ENCODE results near the gene KDM2A. TPM values are rescaled to one million over a fixed set of nuclear protein-coding genes. Genes with fewer than 3 reads are reported as not detected.
A peak's percentile ranks its signal among the peaks of the same experiment; 100 is the strongest.

Gene KDM2A
- total and polyA plus RNA-seq, 2 donors (not counting 1 experiment from before 2014, with no cell fraction given), result 132 to 229 TPM

DNA sequence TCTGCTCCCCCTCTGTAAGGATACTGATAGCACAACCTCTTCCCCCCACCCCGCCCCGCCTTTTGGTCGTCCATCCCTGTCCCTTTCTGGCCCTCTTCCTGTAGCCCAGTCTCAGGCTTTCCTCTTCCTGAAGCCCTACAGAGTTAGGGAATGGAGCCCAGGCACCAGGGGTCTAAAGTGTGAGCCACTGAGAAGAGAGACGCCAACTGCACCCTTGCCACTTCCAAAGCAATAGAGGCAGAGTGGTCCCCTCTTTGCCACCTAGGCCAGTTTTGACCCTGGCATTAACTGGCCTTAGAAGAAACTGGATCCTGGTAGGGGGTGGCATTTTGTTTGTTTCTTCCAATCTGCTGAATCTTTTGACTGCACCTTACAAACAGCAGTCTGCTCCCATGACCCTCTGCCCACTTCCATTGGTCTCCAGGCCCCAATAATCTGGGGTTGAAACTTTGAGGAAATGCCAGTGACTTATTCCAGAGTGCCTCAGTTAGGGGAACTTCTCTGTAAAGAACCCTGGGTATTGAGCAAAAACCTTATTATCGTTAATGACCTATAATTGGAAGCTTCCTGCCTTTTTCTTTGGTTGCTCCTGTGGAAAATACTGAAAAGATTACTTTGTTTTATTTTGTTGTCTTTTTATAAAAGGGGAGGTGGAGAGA is 137.5 kb downstream of the KDM2A start:
- Histone ChIP-seq H3K4me2 (replicated peaks; ENCODE audit: low read depth, low read length, poor library complexity, severe bottlenecking) (no peak overlapping the region), H3K36me3 (replicated peaks in 1 of 2; ENCODE audit: control extremely low read depth in 1 of 2, control insufficient read depth in 1 of 2, extremely low read depth in 1 of 2, insufficient read depth in 2 of 2, low read length in 1 of 2) (peaks cover 9 to 58% of the 10 kb centered on the region in 2 experiments), H4K20me1 (ENCODE audit: control insufficient read depth, insufficient read depth, low read length, poor library complexity, severe bottlenecking) (peaks cover 55% of the 10 kb centered on the region), H3K27ac (ENCODE audit: low read length in 2 of 2) (no peak overlapping the region), H3K4me1 (ENCODE audit: control insufficient read depth in 2 of 2, insufficient read depth in 2 of 2, low read length in 2 of 2) (peaks cover 5 to 6% of the 10 kb centered on the region in 2 donors), H3K79me2 (ENCODE audit: control insufficient read depth, insufficient read depth, low read length) (peaks cover 12% of the 10 kb centered on the region), H3K4me3 (ENCODE audit: control extremely low read depth in 1 of 5, extremely low read depth in 1 of 5, insufficient read depth in 1 of 5, low read depth in 2 of 5, low read length in 4 of 5) (no peak overlapping the region), H3K9ac (ENCODE audit: low read length) (no peak overlapping the region), H3K27me3 (replicated peaks in 1 of 4; ENCODE audit: control extremely low read depth in 1 of 4, control insufficient read depth in 3 of 4, insufficient read depth in 4 of 4, low read length in 3 of 4) (peaks cover 0 to 2% (median under 1%) of the 10 kb centered on the region in 4 experiments), H2AFZ (ENCODE audit: insufficient read depth, low read depth, low read length, poor library complexity, severe bottlenecking) (no peak overlapping the region), H3K9me3 (ENCODE audit: control extremely low read depth in 1 of 3, control insufficient read depth in 2 of 3, insufficient read depth in 1 of 3, low read length in 2 of 3) (no peaks in the 10 kb centered on the region)
- ChIA-PET POLR2A (no interaction called here), CTCF (interaction anchor here (0.6 to 0.7 kb wide), 2 partner anchors 22 to 389 kb away, joined by 3 read pairs; no protein-coding TSS in a partner anchor)
- Mint-ChIP-seq H3K9me3 (ENCODE audit: insufficient read depth) (no peaks in the 10 kb centered on the region), H3K4me1 (peaks cover 15% of the 10 kb centered on the region), H3K4me3 (no peak overlapping the region), H3K27me3 (no peaks in the 10 kb centered on the region), H3K27ac (no peak overlapping the region)
- TF ChIP-seq EZH2 (IDR thresholded peaks at IDR 0.05; ENCODE audit: borderline replicate concordance, insufficient read depth, low read depth, low read length, poor library complexity, severe bottlenecking), result no peak
- TF ChIP-seq, protein P1, sequence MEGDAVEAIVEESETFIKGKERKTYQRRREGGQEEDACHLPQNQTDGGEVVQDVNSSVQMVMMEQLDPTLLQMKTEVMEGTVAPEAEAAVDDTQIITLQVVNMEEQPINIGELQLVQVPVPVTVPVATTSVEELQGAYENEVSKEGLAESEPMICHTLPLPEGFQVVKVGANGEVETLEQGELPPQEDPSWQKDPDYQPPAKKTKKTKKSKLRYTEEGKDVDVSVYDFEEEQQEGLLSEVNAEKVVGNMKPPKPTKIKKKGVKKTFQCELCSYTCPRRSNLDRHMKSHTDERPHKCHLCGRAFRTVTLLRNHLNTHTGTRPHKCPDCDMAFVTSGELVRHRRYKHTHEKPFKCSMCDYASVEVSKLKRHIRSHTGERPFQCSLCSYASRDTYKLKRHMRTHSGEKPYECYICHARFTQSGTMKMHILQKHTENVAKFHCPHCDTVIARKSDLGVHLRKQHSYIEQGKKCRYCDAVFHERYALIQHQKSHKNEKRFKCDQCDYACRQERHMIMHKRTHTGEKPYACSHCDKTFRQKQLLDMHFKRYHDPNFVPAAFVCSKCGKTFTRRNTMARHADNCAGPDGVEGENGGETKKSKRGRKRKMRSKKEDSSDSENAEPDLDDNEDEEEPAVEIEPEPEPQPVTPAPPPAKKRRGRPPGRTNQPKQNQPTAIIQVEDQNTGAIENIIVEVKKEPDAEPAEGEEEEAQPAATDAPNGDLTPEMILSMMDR (IDR thresholded peaks at IDR 0.05), result no peak
- DNase-seq (no peak), ATAC-seq (ENCODE audit: low read depth) (no peak)
- intact Hi-C loops (cut with micrococcal nuclease), result no loop called here
- WGBS (ENCODE audit: insufficient coverage), result 88% methylated on average over 1 of the region's 5 CpGs

GRCh38 chr11:67260406-67260805 is 141.3 kb downstream of the KDM2A start:
- H3K9me3 Mint-ChIP-seq (ENCODE audit: insufficient read depth), result no peaks in the 10 kb centered on the region
- H3K27ac Mint-ChIP-seq, result no peak overlapping the region
- Histone ChIP-seq H3K27me3 (replicated peaks in 1 of 4; ENCODE audit: control extremely low read depth in 1 of 4, control insufficient read depth in 3 of 4, insufficient read depth in 4 of 4, low read length in 3 of 4) (peaks cover 0 to 9% (median 2%) of the 10 kb centered on the region in 4 experiments), H3K4me1 (ENCODE audit: control insufficient read depth in 2 of 2, insufficient read depth in 2 of 2, low read length in 2 of 2) (peaks cover 24% of the 10 kb centered on the region in 2 donors), H3K9me3 (ENCODE audit: control extremely low read depth in 1 of 3, control insufficient read depth in 2 of 3, insufficient read depth in 1 of 3, low read length in 2 of 3) (no peaks in the 10 kb centered on the region), H3K27ac (ENCODE audit: low read length in 2 of 2) (no peak overlapping the region), H3K36me3 (replicated peaks in 1 of 2; ENCODE audit: control extremely low read depth in 1 of 2, control insufficient read depth in 1 of 2, extremely low read depth in 1 of 2, insufficient read depth in 2 of 2, low read length in 1 of 2) (peaks cover 0 to 20% of the 10 kb centered on the region in 2 experiments), H2AFZ (ENCODE audit: insufficient read depth, low read depth, low read length, poor library complexity, severe bottlenecking) (no peak overlapping the region), H3K9ac (ENCODE audit: low read length) (no peak overlapping the region), H3K79me2 (ENCODE audit: control insufficient read depth, insufficient read depth, low read length) (peaks cover 34% of the 10 kb centered on the region), H3K4me3 (ENCODE audit: control extremely low read depth in 1 of 5, extremely low read depth in 1 of 5, insufficient read depth in 1 of 5, low read depth in 2 of 5, low read length in 4 of 5) (no peak overlapping the region), H3K4me2 (replicated peaks; ENCODE audit: low read depth, low read length, poor library complexity, severe bottlenecking) (no peak overlapping the region), H4K20me1 (ENCODE audit: control insufficient read depth, insufficient read depth, low read length, poor library complexity, severe bottlenecking) (peaks cover 18% of the 10 kb centered on the region)
- H3K4me3 Mint-ChIP-seq, result peak overlapping the region; percentile 23
- CTCF ChIA-PET, result no interaction called here
- POLR2A ChIA-PET, result no interaction called here
- 85% methylated on average over 4 of the region's 6 CpGs for WGBS (ENCODE audit: insufficient coverage)
- TF ChIP-seq EZH2 (IDR thresholded peaks at IDR 0.05; ENCODE audit: borderline replicate concordance, insufficient read depth, low read depth, low read length, poor library complexity, severe bottlenecking), result no peak
- TF ChIP-seq, protein P1 (IDR thresholded peaks at IDR 0.05), result no peak
- DNase-seq (no peak), ATAC-seq (ENCODE audit: low read depth) (no peak)
- intact Hi-C loops (cut with micrococcal nuclease), result loop anchor here (10.0 kb wide), 1 partner anchor 324 kb away; the partner anchor contains the start of gene GSTP1
- peaks cover 32% of the 10 kb centered on the region for H3K4me1 Mint-ChIP-seq
- H3K27me3 Mint-ChIP-seq, result peaks cover 6% of the 10 kb centered on the region

Data from B cell (primary cell).